Neural cell (in vitro differentiated cells): ENCODE measurements around the gene SLC6A8. TPM values are rescaled to one million over a fixed set of nuclear protein-coding genes. Genes with fewer than 3 reads are reported as not detected.

Source experiments
- H2AFZ ChIP-seq: fragments of 200-600, 300-800 bp; sonication (generic), shearing (Covaris generic); 2 replicates; pipeline ENCODE4 v1.6.0; 2014; ENCODE audit warnings: low read depth, mild to moderate bottlenecking, antibody characterized with exemption, low read length, moderate library complexity
- H3F3A ChIP-seq: fragments of 200-600 bp; shearing (Covaris generic); 2 replicates; pipeline ENCODE4 v1.6.1; 2016; ENCODE audit warnings: mild to moderate bottlenecking, moderate library complexity, mixed read lengths, antibody characterized with exemption, low read length; ENCODE audit not compliant: insufficient read depth, poor library complexity, severe bottlenecking
- H3K27ac ChIP-seq: fragments of 200-600, 300-800 bp; sonication (generic), shearing (Covaris generic); 2 replicates; pipeline ENCODE4 v1.5.1; 2014; ENCODE audit warnings: mild to moderate bottlenecking, low read length, moderate library complexity
- H3K27me3 ChIP-seq: fragments of 300-800, 200-600 bp; sonication (generic), shearing (Covaris generic); 2 replicates; pipeline ENCODE4 v1.6.0; 2014; ENCODE audit warnings: mild to moderate bottlenecking, low read depth, low read length, moderate library complexity; ENCODE audit not compliant: insufficient read depth
- H3K36me3 ChIP-seq: fragments of 300-800, 200-600 bp; sonication (generic), shearing (Covaris generic); 2 replicates; pipeline ENCODE4 v1.5.1; 2014; ENCODE audit warnings: mild to moderate bottlenecking, antibody characterized with exemption, low read length, moderate library complexity; ENCODE audit not compliant: insufficient read depth
- H3K4me2 ChIP-seq: fragments of 300-800, 200-600 bp; sonication (generic), shearing (Covaris generic); 2 replicates; pipeline ENCODE4 v1.6.0; 2014; ENCODE audit warnings: mild to moderate bottlenecking, low read length
- H3K4me3 ChIP-seq: fragments of 300-800, 200-600 bp; sonication (generic), shearing (Covaris generic); 2 replicates; pipeline ENCODE4 v1.5.1; 2014; ENCODE audit warnings: mild to moderate bottlenecking, low read length, moderate library complexity
- H3K79me2 ChIP-seq: fragments of 200-600 bp; shearing (Covaris generic); replicated peaks from 2 replicates; pipeline ENCODE4 v1.6.0; 2014; ENCODE audit warnings: mild to moderate bottlenecking, low read length, moderate library complexity; ENCODE audit not compliant: insufficient read depth
- H3K9ac ChIP-seq: fragments of 300-800, 200-600 bp; sonication (generic), shearing (Covaris generic); 2 replicates; pipeline ENCODE4 v1.6.1; 2016; ENCODE audit warnings: mild to moderate bottlenecking, low read length, mixed read lengths
- H3K9me2 ChIP-seq: fragments of 200-600 bp; shearing (Covaris generic); 2 replicates; pipeline ENCODE4 v1.6.1; 2016; ENCODE audit warnings: mild to moderate bottlenecking, low read length, mixed read lengths; ENCODE audit not compliant: insufficient read depth
- H3K9me3 ChIP-seq: fragments of 200-600, 300-800 bp; sonication (generic), shearing (Covaris generic); 2 replicates; pipeline ENCODE4 v1.6.1; 2016; ENCODE audit warnings: mild to moderate bottlenecking, mixed run types, low read length, moderate library complexity, mixed read lengths
- H4K20me1 ChIP-seq: fragments of 200-600 bp; shearing (Covaris generic); 2 replicates; pipeline ENCODE4 v1.6.1; 2016; ENCODE audit warnings: mild to moderate bottlenecking, mixed run types; ENCODE audit not compliant: insufficient read depth
- CTCF ChIP-seq: fragments of 450-650 bp; IDR thresholded peaks from 2 replicates; pipeline ENCODE4 v1.5.1; 2014; ENCODE audit warnings: antibody characterized with exemption, mild to moderate bottlenecking, moderate library complexity; ENCODE audit not compliant: poor library complexity, severe bottlenecking
- EP300 ChIP-seq: fragments of 450-650 bp; conservative IDR thresholded peaks from 2 replicates; pipeline ENCODE4 v1.6.1; 2014; ENCODE audit warnings: antibody characterized with exemption, mild to moderate bottlenecking, moderate library complexity; ENCODE audit not compliant: poor library complexity, severe bottlenecking
- EZH2 ChIP-seq: fragments of 200-600, 300-800 bp; shearing (Covaris generic), sonication (generic); IDR thresholded peaks from 2 replicates; pipeline ENCODE4 v1.6.1; 2014; ENCODE audit warnings: antibody characterized with exemption, low read length, borderline replicate concordance, mild to moderate bottlenecking; ENCODE audit not compliant: insufficient read depth, poor library complexity, severe bottlenecking
- POLR2AphosphoS5 ChIP-seq: IDR thresholded peaks from 2 replicates; pipeline ENCODE4 v1.6.1; 2012
- RAD21 ChIP-seq: fragments of 450-650 bp; conservative IDR thresholded peaks from 2 replicates; pipeline ENCODE4 v1.6.1; 2014; ENCODE audit warnings: antibody characterized with exemption, mild to moderate bottlenecking, moderate library complexity
- REST ChIP-seq: IDR thresholded peaks from 2 replicates; pipeline ENCODE4 v1.6.1; 2012; ENCODE audit warnings: borderline replicate concordance
- SMC3 ChIP-seq: fragments of 450-650 bp; conservative IDR thresholded peaks from 2 replicates; pipeline ENCODE4 v1.6.1; 2014; ENCODE audit warnings: antibody characterized with exemption, mild to moderate bottlenecking, moderate library complexity; ENCODE audit not compliant: poor library complexity
- TAF1 ChIP-seq: IDR thresholded peaks from 2 replicates; pipeline ENCODE4 v1.6.1; 2012; ENCODE audit warnings: low read depth
- polyA plus RNA-seq: library from polyadenylated mRNA; depleted of rRNA; stranded (reverse); fragments of >200 nt; gene quantifications from 2 replicates; pipeline ENCODE4 v1.2.3, GENCODE V29; 2014

Gene SLC6A8
- polyA plus RNA-seq, 1 donor from 2014 or later = 36.4 TPM

GRCh38 chrX:153649915-153650782, 37.6 kb upstream of the SLC6A8 start:
- no peak overlapping the region for H3K27ac ChIP-seq
- H3F3A ChIP-seq = no peaks in the 10 kb centered on the region
- H3K9me3 ChIP-seq = no peaks in the 10 kb centered on the region
- no peak overlapping the region for H3K9ac ChIP-seq
- H3K9me2 ChIP-seq = no peaks in the 10 kb centered on the region
- H4K20me1 ChIP-seq = no peaks in the 10 kb centered on the region
- TF ChIP-seq REST = no peak
- no peak for TF ChIP-seq SMC3
- TF ChIP-seq POLR2AphosphoS5 = no peak
- TF ChIP-seq RAD21 = no peak
- no peak overlapping the region for H3K4me3 ChIP-seq
- peaks cover 35% of the 10 kb centered on the region for H3K27me3 ChIP-seq
- H3K36me3 ChIP-seq = no peaks in the 10 kb centered on the region
- no peak overlapping the region for H3K4me2 ChIP-seq
- H3K79me2 ChIP-seq = no peaks in the 10 kb centered on the region
- no peak overlapping the region for H2AFZ ChIP-seq

GRCh38 chrX:153650959-153651358, 36.8 kb upstream of the SLC6A8 start:
- no peaks in the 10 kb centered on the region for H3K9me2 ChIP-seq
- H3K4me2 ChIP-seq = no peak overlapping the region
- no peaks in the 10 kb centered on the region for H3K36me3 ChIP-seq
- no peaks in the 10 kb centered on the region for H3K9me3 ChIP-seq
- H3K27ac ChIP-seq = no peak overlapping the region
- no peak overlapping the region for H2AFZ ChIP-seq
- no peak for TF ChIP-seq CTCF
- TF ChIP-seq REST = no peak
- TF ChIP-seq SMC3 = no peak
- TF ChIP-seq POLR2AphosphoS5 = no peak
- no peak for TF ChIP-seq EZH2
- no peak for TF ChIP-seq TAF1
- TF ChIP-seq EP300 = no peak
- H4K20me1 ChIP-seq = no peaks in the 10 kb centered on the region
- peaks cover 27% of the 10 kb centered on the region for H3K27me3 ChIP-seq
- no peaks in the 10 kb centered on the region for H3K79me2 ChIP-seq
- no peak overlapping the region for H3K4me3 ChIP-seq
- H3F3A ChIP-seq = no peaks in the 10 kb centered on the region
- no peak overlapping the region for H3K9ac ChIP-seq
